HG03025 (cell line): Measurements from ENCODE around the gene BCL2L1.

Experiments used
- ATAC-seq: cut with Tn5 transposase; IDR thresholded peaks from one replicate; pipeline ENCODE4 v1.9.1; 2021; ENCODE audit warnings: mild to moderate bottlenecking, moderate library complexity; ENCODE audit not compliant: unreplicated experiment, low FRiP score

Gene BCL2L1

GRCh38 chr20:31710423-31711108 lies 12.1 kb downstream of the BCL2L1 start:
- no peak for ATAC-seq

- no peak for ATAC-seq
Observed at GRCh38 chr20:31709939-31710338, 12.7 kb downstream of the BCL2L1 start.

- ATAC-seq: no peak
Observed at GRCh38 chr20:31708736-31709534, 13.7 kb downstream of the BCL2L1 start.

GRCh38 chr20:31707994-31708735 lies 14.5 kb downstream of the BCL2L1 start:
- no peak for ATAC-seq

- no peak for ATAC-seq
Observed at GRCh38 chr20:31707258-31707615, 15.4 kb downstream of the BCL2L1 start.

- ATAC-seq: no peak
Observed at GRCh38 chr20:31706607-31707257, 15.9 kb downstream of the BCL2L1 start.

GRCh38 chr20:31705598-31706597 lies 16.8 kb downstream of the BCL2L1 start:
- peak; percentile 81 for ATAC-seq

DNA sequence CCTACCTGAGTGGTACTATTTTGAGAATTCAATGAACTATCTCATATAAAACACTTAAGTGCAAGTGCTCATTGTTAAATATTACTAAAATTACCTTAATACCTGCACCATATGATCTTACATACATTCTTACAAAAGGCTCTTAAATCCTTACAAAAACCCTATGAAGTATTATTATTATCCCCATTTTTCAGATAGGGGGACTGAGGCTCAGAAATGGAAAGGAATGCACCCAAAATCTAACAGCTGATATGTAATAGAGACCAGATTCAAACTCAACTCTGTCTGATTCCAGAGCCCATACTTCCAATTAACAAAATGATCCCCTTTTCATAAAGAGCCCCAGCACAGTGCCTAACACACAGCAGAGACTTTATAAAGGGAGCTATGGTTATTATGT lies 17.5 kb downstream of the BCL2L1 start:
- ATAC-seq: no peak

- no peak for ATAC-seq
Observed at GRCh38 chr20:31704225-31705119, 18.2 kb downstream of the BCL2L1 start.

- no peak for ATAC-seq
Observed at GRCh38 chr20:31701591-31701990, 21.1 kb downstream of the BCL2L1 start.

DNA sequence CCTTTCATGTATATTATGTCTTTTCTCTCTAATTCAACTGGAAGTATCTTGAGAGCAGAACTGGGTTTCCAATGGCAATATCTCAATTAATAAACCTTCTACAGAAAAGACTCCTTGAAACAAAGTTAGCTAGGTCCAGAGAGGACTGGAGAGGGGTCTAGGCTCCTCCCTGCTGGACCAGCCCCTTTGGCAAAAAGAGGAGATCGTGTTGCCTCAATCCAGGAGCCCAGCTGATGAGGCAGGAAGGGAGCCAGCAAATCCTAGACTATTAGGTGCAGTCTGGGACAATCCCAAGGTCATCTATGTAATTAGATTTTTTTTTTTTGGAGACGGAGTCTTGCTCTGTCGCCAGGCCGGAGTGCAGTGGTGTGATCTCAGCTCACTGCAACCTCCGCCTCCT lies 21.9 kb downstream of the BCL2L1 start:
- no peak for ATAC-seq

GRCh38 chr20:31699801-31700728 lies 22.6 kb downstream of the BCL2L1 start:
- no peak for ATAC-seq

DNA sequence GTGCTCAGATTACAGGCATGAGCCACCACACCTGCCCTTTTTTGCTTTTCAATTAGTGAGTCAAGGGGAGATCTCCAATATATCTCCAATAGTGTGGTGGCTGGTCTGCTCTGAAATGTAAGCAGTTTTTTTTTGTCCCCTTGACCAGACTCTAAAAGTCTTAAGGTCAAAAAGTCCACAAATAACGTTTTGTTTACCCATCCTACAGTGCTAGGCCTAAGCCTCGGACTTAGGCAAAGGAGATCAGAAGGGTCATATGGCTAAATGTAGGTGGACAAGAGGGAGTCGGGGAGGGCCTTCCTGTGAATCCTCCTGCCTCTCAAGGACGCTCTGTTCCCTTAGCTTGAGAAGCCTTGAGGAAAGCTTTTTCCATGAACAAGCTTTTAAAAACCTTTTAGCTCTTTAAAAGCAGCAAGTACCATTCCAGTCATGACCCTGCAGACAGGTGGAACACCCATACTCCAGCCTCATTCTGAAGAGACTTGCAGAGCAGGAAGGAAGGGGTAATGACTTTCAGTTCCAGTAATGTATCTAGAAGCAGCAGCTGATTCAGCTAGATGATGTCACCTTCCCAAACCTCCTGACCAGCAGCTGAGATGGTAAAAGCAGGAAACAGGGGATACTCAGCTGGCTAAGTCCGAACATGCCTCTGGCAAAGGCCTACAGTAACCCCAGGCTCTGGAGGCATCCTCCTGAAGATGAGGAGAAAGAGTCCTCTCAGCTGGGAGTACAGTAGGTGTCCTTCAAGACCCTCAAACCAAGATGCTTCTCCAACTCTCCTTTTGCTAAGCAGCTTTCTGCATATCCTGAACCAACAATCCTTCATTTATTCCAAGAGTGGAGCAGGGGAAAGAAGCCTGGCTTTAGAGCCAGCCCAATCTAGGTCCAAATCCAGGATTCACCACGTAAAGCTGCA lies 23.6 kb downstream of the BCL2L1 start:
- ATAC-seq: peak; percentile 68

DNA sequence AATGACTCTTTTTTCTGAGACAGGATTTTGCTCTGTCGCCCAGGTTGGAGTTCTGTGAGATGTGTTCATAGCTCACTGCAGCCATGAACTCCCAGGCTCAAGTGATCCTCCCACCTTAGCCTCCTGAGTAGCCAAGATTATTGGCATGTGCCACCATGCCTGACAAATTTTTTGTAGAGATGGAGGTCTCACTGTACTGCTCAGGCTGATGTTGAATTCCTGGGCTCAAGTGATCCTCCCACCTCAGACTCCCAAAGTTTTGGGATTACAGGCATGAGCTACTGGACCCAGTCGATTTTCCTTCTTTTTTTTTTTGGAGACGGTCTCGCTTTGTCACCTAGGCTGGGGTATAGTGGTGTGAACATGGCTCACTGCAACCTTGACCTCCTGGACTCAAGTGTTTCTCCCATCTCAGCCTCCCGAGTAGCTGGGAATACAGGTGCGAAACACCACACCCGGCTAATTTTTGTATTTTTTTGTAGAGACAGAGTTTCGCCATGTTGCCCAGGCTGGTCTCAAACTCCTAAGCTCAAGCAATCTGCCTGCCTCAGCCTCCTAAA lies 24.3 kb downstream of the BCL2L1 start:
- ATAC-seq: no peak

DNA sequence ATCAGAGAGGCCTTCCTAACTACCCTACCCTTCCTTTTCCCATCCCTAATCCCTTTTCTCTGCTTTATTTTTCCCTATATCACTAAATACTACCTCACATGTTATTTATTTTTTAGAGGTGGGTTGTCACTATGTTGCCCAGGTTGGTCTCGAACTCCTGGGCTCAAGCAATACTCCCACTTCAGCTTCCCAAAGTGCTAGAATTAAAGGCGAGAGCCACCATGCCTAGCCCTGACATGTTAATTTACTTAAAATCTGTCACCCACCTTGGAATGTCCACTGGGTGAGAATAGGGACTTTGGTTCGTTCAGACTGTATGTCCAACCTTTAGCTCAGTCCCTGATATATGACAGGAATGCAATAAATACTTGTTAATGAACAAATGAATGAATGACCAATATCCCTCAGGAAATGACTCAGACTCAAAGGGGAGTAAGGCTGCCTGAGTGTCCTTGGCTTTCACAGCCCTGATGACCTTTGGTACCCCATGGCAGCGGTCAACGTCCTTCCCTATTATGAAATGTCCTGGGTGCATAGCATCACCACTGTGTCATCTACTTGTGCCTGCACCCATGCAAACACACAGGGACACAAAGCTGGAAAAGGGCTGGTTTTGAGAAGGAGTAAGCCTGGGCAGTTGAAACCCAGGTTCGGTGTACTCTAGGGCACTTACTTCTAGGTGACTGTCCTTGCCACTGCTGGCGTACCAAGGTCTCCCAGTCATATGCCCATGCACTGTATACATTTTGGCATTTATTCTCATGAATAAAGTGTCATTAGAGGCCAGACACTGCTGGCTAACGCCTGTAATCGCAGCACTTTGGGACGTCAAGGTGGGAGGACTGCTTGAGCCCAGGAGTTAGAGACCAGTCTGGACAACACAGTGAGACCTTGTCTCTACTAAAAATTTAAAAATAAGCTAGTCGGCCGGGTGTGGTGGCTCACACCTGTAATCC lies 26.5 kb downstream of the BCL2L1 start:
- ATAC-seq: no peak
